K562 (cell line): Measurements from ENCODE around the gene TRPM2. TPM values are rescaled to one million over a fixed set of nuclear protein-coding genes. Genes with fewer than 3 reads are reported as not detected.

Experiments used
- ATAC-seq: fragments of 200-7000 bp; cut with Tn5 transposase; 3 replicates; pipeline ENCODE4 v1.9.1; 2020; ENCODE audit warnings: moderate library complexity
- BruUV-seq: library from RNA; stranded (reverse); fragments of 400-500 nt; replicated peaks from 2 replicates; lab custom pipeline; 2021; lab: Mats Ljungman, UMichigan
- CTCF ChIA-PET: fragments of 300-600 bp; formaldehyde crosslinking; extraction: SDS; loops from one replicate; lab custom pipeline; 2021; ENCODE audit warnings: low intra/inter-chr PET ratio; lab: Yijun Ruan, JAX
- POLR2A ChIA-PET: fragments of 300-600, 350-650 bp; sonication (Branson Sonifier 250); formaldehyde crosslinking; extraction: SDS; loops from one replicate; lab custom pipeline; 2021; ENCODE audit warnings: antibody characterized with exemption, inconsistent platforms; lab: Yijun Ruan, JAX
- DNase-seq, 4 experiments: peaks; one replicate each; pipeline versions ENCODE4 v3.0.0 to v3.0.0-alpha.2; 2011 to 2018; ENCODE audit warnings: low spot score in 3 of 4, mixed read lengths in 3 of 4; ENCODE audit errors: extremely low read depth in 1 of 4
- FAIRE-seq: peaks from 2 replicates; lab custom pipeline; 2011; peaks lifted over from hg19 to GRCh38; lab: Jason Lieb, UNC
- H2AFZ ChIP-seq: 2 replicates; pipeline ENCODE4 v1.6.0; 2011; ENCODE audit warnings: low read depth, low read length, control low read depth, inconsistent platforms
- H3K27ac ChIP-seq: fragments of 200-600 bp; 3 replicates; pipeline ENCODE4 v1.8.0; 2011; ENCODE audit warnings: low read depth, mild to moderate bottlenecking, control low read depth, inconsistent platforms, low read length, moderate library complexity, mixed read lengths; ENCODE audit errors: extremely low read depth
- H3K27me3 ChIP-seq, 2 experiments: fragments of 300-600 bp in 1 of 2; 2 replicates in 1 of 2; 3 replicates in 1 of 2; pipeline versions ENCODE4 v1.6.0 to v1.8.0; 2011; ENCODE audit warnings: inconsistent platforms in 2 of 2, low read length in 2 of 2, mild to moderate bottlenecking in 1 of 2, mixed read lengths in 1 of 2, moderate library complexity in 1 of 2; ENCODE audit not compliant: control insufficient read depth in 2 of 2, insufficient read depth in 2 of 2
- H3K36me3 ChIP-seq: fragments of 300-600 bp; 3 replicates; pipeline ENCODE4 v1.8.0; 2011; ENCODE audit warnings: mild to moderate bottlenecking, low read length, inconsistent platforms; ENCODE audit not compliant: control insufficient read depth, insufficient read depth
- H3K4me1 ChIP-seq, 2 experiments: fragments of 200-600 bp in 1 of 2; replicated peaks in 1 of 2; 2 replicates in 1 of 2; 3 replicates in 1 of 2; pipeline versions ENCODE4 v1.5.1 to v1.8.0; 2011; ENCODE audit warnings: inconsistent platforms in 2 of 2, low read length in 2 of 2, mild to moderate bottlenecking in 1 of 2, mixed read lengths in 1 of 2, moderate library complexity in 1 of 2; ENCODE audit not compliant: control insufficient read depth in 2 of 2, insufficient read depth in 2 of 2
- H3K4me2 ChIP-seq: 2 replicates; pipeline ENCODE4 v1.6.1; 2011; ENCODE audit warnings: low read length, control low read depth, inconsistent platforms, mixed read lengths; ENCODE audit not compliant: insufficient read depth
- H3K4me3 ChIP-seq: fragments of 200-600 bp; sonication (generic), shearing (Covaris generic); 2 replicates; pipeline ENCODE4 v1.5.1; 2016; ENCODE audit warnings: control low read depth, inconsistent platforms
- H3K79me2 ChIP-seq: fragments of 200-600 bp; 3 replicates; pipeline ENCODE4 v1.8.0; 2011; ENCODE audit warnings: low read length, inconsistent platforms; ENCODE audit not compliant: control insufficient read depth, insufficient read depth
- H3K9ac ChIP-seq, 2 experiments: 2 replicates each; pipeline versions ENCODE4 v1.6.0 to v1.6.1; 2011; ENCODE audit warnings: low read depth in 2 of 2, low read length in 2 of 2, control low read depth in 1 of 2, inconsistent platforms in 1 of 2, mild to moderate bottlenecking in 1 of 2, mixed read lengths in 1 of 2; ENCODE audit not compliant: insufficient read depth in 1 of 2
- H3K9me1 ChIP-seq: one replicate; pipeline ENCODE4 v1.6.0; 2011; ENCODE audit warnings: inconsistent platforms, mild to moderate bottlenecking, low read length, moderate library complexity; ENCODE audit not compliant: control insufficient read depth, insufficient read depth
- H3K9me3 ChIP-seq: replicated peaks from 2 replicates; pipeline ENCODE4 v1.5.1; 2011; ENCODE audit warnings: low read depth, low read length, inconsistent platforms; ENCODE audit not compliant: control insufficient read depth, insufficient read depth
- H4K20me1 ChIP-seq: replicated peaks from 2 replicates; pipeline ENCODE4 v1.6.1; 2011; ENCODE audit warnings: low read length, inconsistent platforms, mixed read lengths; ENCODE audit not compliant: control insufficient read depth, insufficient read depth
- ARID1B ChIP-seq: fragments of 450-650 bp; IDR thresholded peaks from 2 replicates; pipeline ENCODE4 v1.6.1; 2016; ENCODE audit warnings: antibody characterized with exemption, mild to moderate bottlenecking, inconsistent platforms
- PHTF2 ChIP-seq: fragments of 250-450 bp; sonication (Bioruptor Pico); IDR thresholded peaks from 2 replicates; pipeline ENCODE4 v1.5.0; 2021; ENCODE audit warnings: mild to moderate bottlenecking
- SMARCA4 ChIP-seq: fragments of 450-650 bp; IDR thresholded peaks from 2 replicates; pipeline ENCODE4 v1.6.1; 2016
- SP1 ChIP-seq: sonication (generic); formaldehyde crosslinking; IDR thresholded peaks from 2 replicates; pipeline ENCODE4 v1.8.1; 2022; ENCODE audit warnings: mild to moderate bottlenecking, missing genetic modification reagents
- TAL1 ChIP-seq: fragments of 450-650 bp; IDR thresholded peaks from 2 replicates; pipeline ENCODE4 v1.6.1; 2016; ENCODE audit warnings: mild to moderate bottlenecking
- ZNF444 ChIP-seq: fragments of 250-450 bp; sonication (Bioruptor Pico); IDR thresholded peaks from 2 replicates; pipeline ENCODE4 v1.4.0; 2020; ENCODE audit warnings: mild to moderate bottlenecking, moderate library complexity
- WGBS: fragments of 100-300 bp; shearing (Covaris generic); methylation state at CpG from one replicate; pipeline ENCODE4 v1.1.6; 2016; ENCODE audit warnings: low coverage, mixed read lengths; ENCODE audit not compliant: insufficient coverage; ENCODE audit errors: missing lambda C conversion rate; 5-methylcytosine and 5-hydroxymethylcytosine counted together
- in situ Hi-C: fragments of 300-500 bp; cut with MboI; formaldehyde crosslinking; loops from 4 replicates; pipeline ENCODE4 v1.15.0; 2018; ENCODE audit warnings: inconsistent platforms, mixed read lengths
- intact Hi-C: fragments of 100-400 bp; cut with micrococcal nuclease; formaldehyde crosslinking; loops from 2 replicates; pipeline ENCODE4 v1.14.2; 2022
- polyA plus RNA-seq, 8 experiments: library from polyadenylated mRNA; depleted of rRNA in 4 of 8; stranded (reverse) in 5 of 8; unstranded in 3 of 8; fragments of >200 nt; fragmentation: Nextera tagmentation in 2 of 8; fragmentation: Illumina TruSeq in 1 of 8; extraction: Ambion mirVana in 2 of 8; extraction: Trizol in 1 of 8; gene quantifications; 2 replicates each; pipeline versions ENCODE4 v1.2.1 to v1.2.3, GENCODE V29; 2011 to 2014; ENCODE audit warnings: inconsistent platforms in 1 of 8, missing spikeins in 1 of 8
- total RNA-seq, 7 experiments: library from RNA; depleted of rRNA in 6 of 7; stranded (reverse); fragments of >200 nt in 6 of 7; fragmentation: Illumina TruSeq in 2 of 7; extraction: Trizol in 2 of 7; gene quantifications; 2 replicates each; pipeline versions ENCODE4 v1.2.1 to v1.2.3, GENCODE V29; 2011 to 2021; ENCODE audit warnings: low replicate concordance in 1 of 7

TRPM2 gene
- total and polyA plus RNA-seq, 9 of the 15 experiments (the other 6 are each of a cell fraction or from before 2014, with no cell fraction given), result 0.33 to 2.1 (median 0.98) TPM; not detected in 2

DNA sequence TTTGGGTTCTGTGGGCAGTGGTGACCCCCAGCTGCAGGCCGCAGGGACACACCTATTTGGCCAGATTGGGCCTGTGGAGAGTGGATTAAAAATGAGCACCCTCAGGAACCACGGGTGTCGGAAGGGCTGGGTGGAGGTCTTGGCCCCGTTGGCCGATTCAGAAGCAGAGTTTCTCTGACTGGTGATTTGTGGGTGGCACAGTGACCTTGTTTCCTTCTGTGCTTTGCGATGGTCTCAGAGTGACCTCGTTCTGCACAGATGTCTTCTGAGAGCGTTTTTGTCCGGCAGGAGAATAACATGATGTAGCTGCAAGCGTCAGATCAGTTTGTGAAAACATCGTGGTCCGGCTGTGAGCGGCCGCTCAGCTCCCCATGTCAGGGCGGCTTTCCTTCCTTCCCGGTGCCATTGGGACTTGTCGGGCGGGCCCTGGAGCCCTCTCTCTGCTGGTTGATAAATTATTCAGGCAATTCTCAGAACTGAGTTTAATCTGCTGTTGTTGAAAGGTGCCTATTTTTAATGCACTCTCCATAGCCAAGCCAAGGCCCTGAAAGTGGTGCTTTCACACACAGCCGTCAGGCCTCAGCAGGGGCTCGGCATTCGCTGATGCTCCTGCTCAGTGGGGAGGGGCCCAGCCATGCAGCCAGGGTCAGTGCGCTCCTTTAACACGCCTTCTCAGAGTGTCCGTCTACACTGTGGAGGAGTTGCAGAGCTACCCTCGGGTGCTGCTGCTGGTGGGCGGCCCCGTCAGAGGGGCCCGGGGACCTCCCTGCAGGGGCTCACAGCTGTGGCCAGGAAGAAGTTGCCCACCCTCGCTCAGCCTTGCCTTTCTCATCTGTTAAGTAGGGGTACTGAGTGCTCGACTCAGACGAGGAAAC lies 26.8 kb downstream of the TRPM2 start:
- H3K9ac ChIP-seq, result no peak overlapping the region
- no peaks in the 10 kb centered on the region for H3K9me3 ChIP-seq
- intact Hi-C loops (no loop called here), in situ Hi-C loops (no loop called here)
- ChIA-PET POLR2A (interaction anchor here (0.6 to 1.6 kb wide), 2 partner anchors 11 to 110 kb away, joined by 3 to 4 read pairs; no protein-coding TSS in a partner anchor), CTCF (no interaction called here)
- under 1% methylated on average over 31 of the region's 31 CpGs for WGBS
- no peaks in the 10 kb centered on the region for H3K9me1 ChIP-seq
- no TSS peak for BruUV-seq
- H3K4me1 ChIP-seq, result peaks cover 0 to 3% of the 10 kb centered on the region in 2 experiments; a peak in 1 of 5 replicates
- no peaks in the 10 kb centered on the region for H3K79me2 ChIP-seq
- peaks cover 47 to 58% of the 10 kb centered on the region in 2 experiments for H3K27me3 ChIP-seq
- no peak for ATAC-seq
- no peak overlapping the region for H3K27ac ChIP-seq
- H2AFZ ChIP-seq, result no peak overlapping the region
- no peak overlapping the region for H3K4me2 ChIP-seq
- TF ChIP-seq SP1 (no peak), ARID1B (no peak), PHTF2 (no peak), TAL1 (no peak), ZNF444 (CRISPR knock-in tag) (no peak), SMARCA4 (no peak)
- no peak overlapping the region for H3K4me3 ChIP-seq
- FAIRE-seq, result no peak
- H4K20me1 ChIP-seq, result peaks cover 7% of the 10 kb centered on the region; the same call in 1 of the 2 replicates
- H3K36me3 ChIP-seq, result no peaks in the 10 kb centered on the region
- DNase-seq, result no peak
